ENCODE measurements around the gene TMA16. TPM values are rescaled to one million over a fixed set of nuclear protein-coding genes. Genes with fewer than 3 reads are reported as not detected.
"Not testable (repeated sequence)": the region's sequence is repeated elsewhere in the genome, so short reads cannot be mapped to it uniquely, and the experiment has no call there.

Gene TMA16
- total RNA-seq = 33.9 TPM

DNA sequence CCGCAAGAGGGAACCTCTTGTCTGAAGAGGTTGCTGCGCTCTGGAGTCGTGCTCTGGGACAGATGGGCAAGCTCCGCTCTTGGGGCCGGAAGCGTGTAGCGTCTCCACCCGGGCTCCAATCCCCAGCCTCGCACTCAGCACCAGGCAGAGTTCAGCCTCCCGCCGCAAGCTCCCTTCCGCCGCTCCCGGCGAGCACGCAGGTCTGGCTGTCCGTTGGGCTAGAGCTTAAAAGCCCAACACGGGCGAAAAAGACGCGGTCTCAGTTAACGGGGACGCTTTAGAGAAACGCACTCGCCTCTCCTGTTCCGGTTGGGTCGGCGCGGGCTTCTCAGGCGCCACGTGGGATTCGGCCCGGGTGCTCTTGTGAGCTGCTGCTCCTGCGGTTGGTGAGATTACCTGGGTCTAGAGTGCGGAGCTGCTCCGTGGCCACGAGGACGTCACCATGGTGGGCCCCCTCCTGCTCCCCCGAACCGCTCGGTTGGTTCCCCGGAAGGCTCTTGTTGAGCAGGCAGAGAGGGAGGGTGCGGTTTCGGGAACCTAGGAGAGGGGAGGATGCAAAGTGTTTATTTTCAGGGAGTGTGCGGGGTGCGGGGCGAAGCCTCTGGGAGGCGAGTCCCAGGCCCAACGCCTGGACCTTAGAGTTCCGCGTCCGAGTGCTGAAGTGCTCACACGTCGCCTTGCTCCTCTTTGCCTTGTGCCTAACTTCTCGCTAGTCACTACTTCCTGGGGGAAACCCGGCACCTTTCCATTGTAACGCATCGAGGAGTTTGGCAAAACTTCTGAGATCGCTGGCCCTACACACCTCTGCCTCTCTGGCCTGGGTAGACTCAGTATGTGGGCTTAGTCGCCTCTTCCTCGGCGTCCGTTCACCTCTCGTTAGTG, at the start of gene TMA16:
TSS of gene TMA16 (plus strand) at position 331 of the 882 bp plus-strand sequence. CDS start at position 443, 112 bp downstream.
- peak; percentile 87 for DNase-seq (ENCODE audit: low spot score)

DNA sequence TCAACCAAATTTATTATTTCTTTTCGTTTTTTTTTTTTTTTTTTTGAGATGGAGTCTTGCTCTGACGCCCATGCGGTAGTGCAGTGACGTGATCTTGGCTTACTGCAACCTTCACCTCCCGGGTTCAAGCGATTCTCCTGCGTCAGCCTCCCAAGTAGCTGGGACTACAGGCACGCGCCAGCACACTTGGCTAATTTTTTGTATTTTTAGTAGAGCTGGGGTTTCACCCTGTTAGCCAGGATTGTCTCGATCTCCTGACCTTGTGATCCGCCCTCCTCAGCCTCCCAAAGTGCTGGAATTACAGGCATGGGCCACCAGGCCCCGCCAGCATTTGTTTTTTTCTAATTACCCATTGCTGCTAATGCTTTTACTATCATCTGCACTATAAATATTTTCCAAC, 47.5 kb upstream of the TMA16 start:
- DNase-seq (ENCODE audit: low spot score) = not testable (repeated sequence)

DNA sequence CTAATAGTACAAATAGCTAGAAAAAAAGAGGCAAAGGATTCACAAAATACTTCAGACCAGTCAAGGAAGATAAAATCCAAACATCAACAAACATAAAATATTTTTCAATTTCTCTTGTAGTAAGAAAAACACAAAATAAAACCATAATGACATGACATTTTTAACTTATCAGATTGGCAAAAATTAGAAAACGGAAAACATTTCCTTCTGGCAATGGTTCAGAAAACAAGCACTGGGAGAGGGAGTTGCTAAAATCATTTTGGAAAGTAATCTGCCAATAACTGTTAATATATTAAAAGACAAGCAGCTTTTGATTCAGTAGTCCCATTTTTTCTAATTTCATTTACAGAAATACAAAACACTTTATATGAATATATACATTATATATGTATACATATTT, 47.0 kb upstream of the TMA16 start:
- DNase-seq (ENCODE audit: low spot score) = no peak

DNA sequence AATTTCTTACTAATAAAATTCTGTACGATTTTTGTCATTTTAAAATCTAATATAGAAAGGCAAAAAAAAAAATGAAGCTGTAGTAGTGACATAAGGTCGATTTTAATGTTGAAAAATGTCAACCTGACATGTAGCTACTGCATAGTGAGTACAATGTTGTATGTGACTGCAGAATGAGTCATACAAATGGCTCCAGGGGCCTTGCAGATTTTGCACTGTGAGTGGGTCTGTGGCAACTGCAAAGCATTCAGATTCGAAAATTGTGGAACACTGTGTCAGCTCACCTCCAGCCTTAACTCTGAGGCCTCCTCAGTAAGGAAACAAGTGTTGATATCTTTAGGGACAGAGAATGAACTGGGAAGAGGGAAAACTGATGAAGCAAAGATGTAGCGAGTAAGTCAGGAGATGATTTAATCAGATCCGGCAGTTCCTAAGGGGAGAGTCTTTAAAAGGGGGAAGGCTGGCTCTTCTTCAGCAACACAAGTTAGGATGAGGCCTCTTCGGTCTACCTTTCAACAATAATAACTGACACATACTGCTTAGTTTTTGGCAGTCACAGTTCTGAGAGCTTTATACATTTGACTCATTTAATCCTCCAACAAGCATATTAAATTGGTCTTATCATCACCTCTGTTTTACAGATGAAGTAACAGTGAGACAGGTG, 45.8 kb upstream of the TMA16 start:
- no peak for DNase-seq (ENCODE audit: low spot score)

GRCh38 chr4:163462556-163462955, 31.9 kb upstream of the TMA16 start:
- DNase-seq (ENCODE audit: low spot score) = no peak

GRCh38 chr4:163467082-163467770, 27.3 kb upstream of the TMA16 start:
- no peak for DNase-seq (ENCODE audit: low spot score)

DNA sequence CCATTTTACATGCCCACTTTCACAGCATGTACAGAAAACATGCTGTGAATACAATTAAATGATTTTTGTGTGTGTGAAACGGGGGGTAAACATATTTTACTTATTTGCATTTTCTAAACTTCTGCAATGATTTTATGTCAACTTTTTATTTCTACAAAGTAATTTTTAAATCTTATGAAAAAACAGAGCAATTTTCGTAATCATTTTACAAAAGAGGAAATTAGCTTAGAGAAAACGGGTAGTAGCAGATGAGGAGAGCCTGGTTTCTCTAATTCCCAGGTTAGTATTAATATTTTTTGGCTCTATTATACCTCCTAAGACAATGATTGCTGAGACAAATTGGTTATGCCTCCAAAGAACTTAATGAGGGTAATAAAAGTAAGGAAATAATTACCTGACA, 24.1 kb upstream of the TMA16 start:
- no peak for DNase-seq (ENCODE audit: low spot score)

DNA sequence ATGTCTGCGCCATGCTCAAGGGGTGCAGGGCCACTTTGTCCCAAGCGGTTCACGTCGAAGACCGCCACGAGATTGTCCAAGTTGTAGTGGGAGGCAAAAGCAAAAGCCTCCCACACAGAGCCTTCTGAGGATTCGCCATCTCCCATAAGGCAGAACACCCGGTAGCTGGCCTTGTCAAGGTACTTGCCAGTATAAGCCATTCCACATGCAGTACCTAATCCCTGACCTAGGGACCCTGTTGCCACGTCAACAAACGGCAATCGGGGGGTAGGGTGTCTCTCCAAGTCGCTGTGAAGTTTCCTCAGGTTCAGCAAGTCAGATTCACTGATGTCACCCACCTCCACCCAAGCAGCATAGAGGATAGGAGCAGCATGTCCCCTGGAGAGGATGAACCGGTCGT, 21.4 kb upstream of the TMA16 start:
- no peak for DNase-seq (ENCODE audit: low spot score)

DNA sequence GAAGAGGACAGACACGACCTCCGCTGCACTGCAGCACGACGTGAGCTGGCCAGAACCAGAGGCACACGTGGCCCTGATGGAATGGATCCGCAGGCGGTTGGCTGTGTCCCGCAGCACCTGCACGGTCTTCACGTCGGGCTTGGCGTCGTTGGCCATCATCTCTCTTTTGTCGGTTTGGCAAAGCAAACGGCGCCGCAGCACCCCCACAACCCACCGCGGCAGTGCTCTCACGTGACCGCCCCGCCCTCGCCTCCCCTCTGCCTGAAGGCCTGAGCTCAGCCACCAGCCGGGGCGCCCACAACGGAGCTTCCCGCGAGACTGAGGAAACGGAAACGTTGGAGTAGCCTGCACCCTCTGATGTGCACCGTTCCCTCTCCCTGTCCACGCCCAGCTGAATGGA, 20.9 kb upstream of the TMA16 start, which contains the start of gene TKTL2:
TSS of gene TKTL2 (minus strand) at position 179 of the 400 bp plus-strand sequence. CDS start at position 159, 20 bp downstream.
- no peak for DNase-seq (ENCODE audit: low spot score)

DNA sequence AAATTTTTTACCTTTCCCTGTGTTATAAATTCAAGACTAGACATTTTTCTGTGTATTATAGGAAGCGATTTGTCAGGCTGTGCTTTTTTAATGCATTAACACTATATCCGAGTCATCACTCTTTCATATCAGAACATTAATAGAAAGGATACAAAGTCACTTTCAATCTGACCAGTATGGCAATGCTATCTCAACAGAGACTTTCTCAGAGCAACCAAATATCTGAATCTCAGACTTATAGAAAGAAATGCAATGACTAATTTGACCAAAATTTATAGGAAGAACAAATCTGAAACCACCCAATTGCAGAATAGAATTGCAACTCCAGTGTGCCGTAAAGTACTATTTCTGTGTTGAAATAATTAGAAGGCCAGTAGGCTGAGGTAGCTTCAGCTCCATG, 20.5 kb upstream of the TMA16 start:
- DNase-seq (ENCODE audit: low spot score) = no peak

- DNase-seq (ENCODE audit: low spot score) = no peak
Measured at GRCh38 chr4:163476761-163477438, 17.6 kb upstream of the TMA16 start.

DNA sequence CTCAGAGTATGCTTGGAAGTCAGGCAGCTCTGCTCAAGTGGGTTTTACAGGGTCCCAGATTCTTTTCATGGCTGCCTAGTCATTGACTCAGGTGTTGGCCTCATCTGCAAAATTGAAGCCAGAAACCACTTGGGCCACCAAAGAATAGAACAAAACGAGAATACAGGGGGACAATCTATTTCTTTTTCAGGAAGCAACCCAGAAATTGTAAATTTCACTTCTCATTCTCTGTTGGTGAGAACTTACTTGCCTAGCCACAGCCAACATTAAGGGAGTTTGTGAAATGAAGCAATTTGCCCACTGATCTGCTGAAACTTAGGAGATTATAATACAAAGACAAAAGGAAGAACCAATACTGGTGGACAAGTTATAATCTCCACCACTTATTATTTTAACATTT, 12.3 kb upstream of the TMA16 start:
- DNase-seq (ENCODE audit: low spot score) = no peak

- no peak for DNase-seq (ENCODE audit: low spot score)
Measured at GRCh38 chr4:163484906-163485305, 9.6 kb upstream of the TMA16 start.

DNA sequence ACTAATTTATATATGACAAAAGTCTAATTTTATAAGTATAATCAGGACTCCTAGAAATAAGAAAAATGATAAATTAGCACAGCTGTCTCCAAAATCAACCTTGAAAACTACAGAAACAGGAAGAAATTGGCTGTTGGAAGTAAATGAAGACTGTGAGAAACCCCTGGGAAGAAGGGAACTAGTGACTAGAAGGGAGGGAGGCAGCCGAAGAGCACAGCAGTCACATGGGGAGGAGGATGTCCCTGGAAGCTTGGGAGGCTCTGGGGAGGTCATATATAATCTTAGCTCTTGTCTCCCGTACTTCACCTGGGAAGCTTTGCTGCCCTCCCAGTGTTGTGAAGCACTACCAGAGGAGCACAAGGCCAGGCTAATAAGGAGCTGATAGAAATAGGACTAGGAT, 8.9 kb upstream of the TMA16 start:
- DNase-seq (ENCODE audit: low spot score) = no peak

- no peak for DNase-seq (ENCODE audit: low spot score)
Measured at GRCh38 chr4:163486321-163486720, 8.2 kb upstream of the TMA16 start.

DNA sequence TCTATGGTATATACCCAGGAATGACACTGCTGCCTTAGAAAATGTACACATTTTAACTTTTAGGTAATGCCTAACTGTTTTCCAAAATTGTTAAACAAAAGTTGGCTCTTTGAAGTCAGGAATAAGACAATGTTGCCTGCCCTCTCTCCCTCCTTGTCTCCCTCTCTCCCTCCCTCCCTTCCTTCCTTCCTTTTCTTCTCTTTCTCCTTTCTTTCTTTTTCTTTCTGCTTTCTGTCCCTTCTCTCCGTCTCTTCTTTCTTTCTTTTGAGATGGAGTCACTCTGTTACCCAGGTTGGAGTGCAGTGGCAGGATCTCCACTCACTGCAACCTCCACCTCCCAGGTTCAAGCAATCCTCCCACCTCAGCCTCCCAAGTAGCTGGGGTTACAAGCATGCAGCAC, 4.6 kb upstream of the TMA16 start:
- DNase-seq (ENCODE audit: low spot score) = no peak

DNA sequence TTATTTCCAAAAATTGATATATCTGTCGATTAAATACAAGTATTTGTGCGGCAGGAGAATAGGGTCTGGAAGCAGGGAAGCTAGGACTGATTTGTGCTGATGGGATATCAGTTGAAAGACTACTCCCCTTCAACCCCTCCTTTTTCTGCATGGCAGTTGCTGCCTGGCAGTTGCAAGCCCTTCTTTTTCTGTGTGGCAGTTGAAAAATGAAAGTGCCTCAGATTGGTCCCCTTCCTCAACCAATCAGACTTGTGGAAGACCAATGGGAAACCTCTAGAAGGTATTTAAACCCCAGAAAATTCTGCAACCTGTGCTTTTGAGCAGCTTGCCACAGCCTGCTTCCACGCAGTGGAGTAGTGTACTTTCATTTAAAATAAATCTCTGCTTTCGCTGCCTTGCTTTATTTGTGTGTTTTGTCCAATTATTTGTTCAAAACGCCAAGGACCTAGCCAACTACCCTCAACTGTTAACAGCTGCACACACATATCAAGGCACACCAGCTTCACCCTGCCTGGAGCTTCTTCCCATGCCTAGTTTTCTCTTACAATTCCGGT, 1.5 kb upstream of the TMA16 start:
- DNase-seq (ENCODE audit: low spot score) = no peak

- no peak for DNase-seq (ENCODE audit: low spot score)
Measured at GRCh38 chr4:163493643-163494359, 689 bp upstream of the TMA16 start.

- no peak for DNase-seq (ENCODE audit: low spot score)
Measured at GRCh38 chr4:163495900-163496299, 1.4 kb downstream of the TMA16 start.

GRCh38 chr4:163500586-163500985, 6.1 kb downstream of the TMA16 start:
- DNase-seq (ENCODE audit: low spot score) = no peak

- DNase-seq (ENCODE audit: low spot score) = no peak
Measured at GRCh38 chr4:163505374-163505773, 10.9 kb downstream of the TMA16 start.
